Esophagus (tissue), 2 donors: ENCODE results near the gene MOV10L1. TPM values are rescaled to one million over a fixed set of nuclear protein-coding genes. Genes with fewer than 3 reads are reported as not detected.
"Not testable (repeated sequence)": the region's sequence is repeated elsewhere in the genome, so short reads cannot be mapped to it uniquely, and the experiment has no call there.

Experiments used
- H3K27ac ChIP-seq, 2 donors: one replicate each; pipeline ENCODE4 v1.5.1; 2013; ENCODE audit warnings: low read depth in 2 of 2, mild to moderate bottlenecking in 2 of 2, inconsistent platforms in 1 of 2, low read length in 1 of 2, moderate library complexity in 1 of 2
- H3K27me3 ChIP-seq, 2 donors: one replicate each; pipeline ENCODE4 v1.6.1; 2013; ENCODE audit warnings: low read length in 2 of 2, control low read depth in 1 of 2, mild to moderate bottlenecking in 1 of 2; ENCODE audit not compliant: insufficient read depth in 2 of 2, control insufficient read depth in 1 of 2
- H3K36me3 ChIP-seq, 2 donors: one replicate each; pipeline ENCODE4 v1.6.1; 2013; ENCODE audit warnings: low read length in 1 of 2; ENCODE audit not compliant: control insufficient read depth in 2 of 2, insufficient read depth in 2 of 2
- H3K4me1 ChIP-seq, 2 donors: one replicate each; pipeline ENCODE4 v1.6.1; 2013; ENCODE audit warnings: low read length in 1 of 2; ENCODE audit not compliant: control insufficient read depth in 2 of 2, insufficient read depth in 2 of 2
- H3K4me3 ChIP-seq, 2 donors: one replicate each; pipeline ENCODE4 v1.5.1; 2013; ENCODE audit warnings: low read length in 2 of 2, mild to moderate bottlenecking in 2 of 2, low read depth in 1 of 2, moderate library complexity in 1 of 2
- H3K9me3 ChIP-seq, 2 donors: one replicate each; pipeline ENCODE4 v1.6.1; 2013; ENCODE audit warnings: mild to moderate bottlenecking in 2 of 2, low read depth in 1 of 2, low read length in 1 of 2, moderate library complexity in 1 of 2; ENCODE audit not compliant: control insufficient read depth in 2 of 2, insufficient read depth in 1 of 2
- WGBS, 2 donors: extraction: QIAGEN DNeasy Blood & Tissue Kit; methylation state at CpG; one replicate each; pipeline ENCODE4 v1.1.7; 2013; 5-methylcytosine and 5-hydroxymethylcytosine counted together
- polyA plus RNA-seq, 2 donors: library from polyadenylated mRNA; stranded (reverse); fragments of 200-250 nt; gene quantifications; one replicate each; pipeline ENCODE4 v1.2.3, GENCODE V29; 2013
- donor health status: healthy with polysubstance abuse.
- donor health status: Bipolar disorder and iron deficiency.

The MOV10L1 gene
- polyA plus RNA-seq, 2 donors = 0.18 to 0.22 TPM

DNA sequence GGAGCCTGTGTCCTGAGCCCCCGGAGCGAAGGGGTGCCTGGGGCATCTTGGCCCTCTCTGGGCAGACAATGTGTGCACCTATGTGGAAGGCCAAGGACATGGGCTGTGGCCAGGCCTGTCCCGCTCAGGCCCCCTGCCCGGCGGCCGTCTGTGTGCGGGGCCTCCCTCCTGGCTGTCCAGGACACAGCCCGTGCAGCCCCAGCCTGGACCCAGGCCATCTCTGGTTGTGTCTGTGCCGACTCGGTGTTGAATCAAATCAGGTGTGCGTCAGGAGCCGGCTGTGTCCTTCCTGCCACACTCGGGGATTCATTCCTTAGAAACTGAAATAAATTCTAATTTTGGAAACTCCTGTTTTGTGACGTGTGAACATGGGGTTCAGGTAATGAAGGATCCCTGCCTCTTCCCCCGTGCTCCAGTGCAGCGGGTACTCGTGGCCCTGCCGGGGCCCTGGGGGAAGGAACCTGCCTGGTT is 109.5 kb downstream of the MOV10L1 start:
- Histone ChIP-seq H3K9me3 (peaks cover 0 to 2% of the 10 kb centered on the region in 2 donors), H3K4me3 (no peak overlapping the region), H3K36me3 (peaks cover 0 to 37% of the 10 kb centered on the region in 2 donors), H3K27ac (no peak overlapping the region), H3K27me3 (no peaks in the 10 kb centered on the region), H3K4me1 (peaks cover 7 to 14% of the 10 kb centered on the region in 2 donors)
- WGBS, 2 donors = 70 to 75% methylated on average over 18 of the region's 18 CpGs

DNA sequence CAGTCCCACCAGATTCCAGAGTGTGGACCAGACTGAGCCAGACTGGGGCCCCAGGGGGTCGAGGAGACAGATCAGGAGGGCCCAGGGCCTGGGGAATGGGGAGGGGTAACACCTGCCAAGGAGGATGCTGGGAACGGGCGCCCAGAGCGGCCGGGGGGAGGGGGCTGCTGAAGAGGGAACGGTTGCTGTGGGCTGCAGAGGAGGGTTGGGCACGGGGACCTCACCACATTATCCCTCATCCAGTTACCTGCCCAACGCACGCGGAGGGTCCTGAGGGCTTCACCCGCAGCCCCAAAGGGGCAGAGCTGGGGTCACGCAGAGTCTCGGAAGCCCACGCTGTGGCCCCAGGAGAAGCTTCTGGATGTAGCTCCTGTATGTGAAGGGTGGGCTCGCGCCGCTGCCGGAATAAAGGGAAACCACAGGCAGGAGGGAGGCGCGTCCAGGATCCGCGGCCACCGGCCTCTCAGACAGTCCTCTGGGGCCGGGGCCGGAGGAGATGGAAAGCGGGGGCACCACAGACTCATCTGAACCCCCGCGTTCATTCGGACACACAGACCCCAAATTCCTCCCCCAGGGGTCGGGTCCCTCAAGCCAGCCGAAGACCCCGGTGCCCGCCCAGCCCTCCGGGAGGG is 110.1 kb downstream of the MOV10L1 start:
- H3K4me3 ChIP-seq = peak overlapping the region; percentile 66 to 72
- peaks cover 6 to 14% of the 10 kb centered on the region in 2 donors for H3K4me1 ChIP-seq
- peak overlapping the region in 1 of 2 donors; percentile 8 for H3K27ac ChIP-seq
- peaks cover 0 to 30% of the 10 kb centered on the region in 2 donors for H3K36me3 ChIP-seq
- WGBS, 2 donors = 12 to 13% methylated on average over 31 to 34 of the region's 34 CpGs
- no peaks in the 10 kb centered on the region for H3K27me3 ChIP-seq
- peaks cover 0 to 2% of the 10 kb centered on the region in 2 donors for H3K9me3 ChIP-seq

DNA sequence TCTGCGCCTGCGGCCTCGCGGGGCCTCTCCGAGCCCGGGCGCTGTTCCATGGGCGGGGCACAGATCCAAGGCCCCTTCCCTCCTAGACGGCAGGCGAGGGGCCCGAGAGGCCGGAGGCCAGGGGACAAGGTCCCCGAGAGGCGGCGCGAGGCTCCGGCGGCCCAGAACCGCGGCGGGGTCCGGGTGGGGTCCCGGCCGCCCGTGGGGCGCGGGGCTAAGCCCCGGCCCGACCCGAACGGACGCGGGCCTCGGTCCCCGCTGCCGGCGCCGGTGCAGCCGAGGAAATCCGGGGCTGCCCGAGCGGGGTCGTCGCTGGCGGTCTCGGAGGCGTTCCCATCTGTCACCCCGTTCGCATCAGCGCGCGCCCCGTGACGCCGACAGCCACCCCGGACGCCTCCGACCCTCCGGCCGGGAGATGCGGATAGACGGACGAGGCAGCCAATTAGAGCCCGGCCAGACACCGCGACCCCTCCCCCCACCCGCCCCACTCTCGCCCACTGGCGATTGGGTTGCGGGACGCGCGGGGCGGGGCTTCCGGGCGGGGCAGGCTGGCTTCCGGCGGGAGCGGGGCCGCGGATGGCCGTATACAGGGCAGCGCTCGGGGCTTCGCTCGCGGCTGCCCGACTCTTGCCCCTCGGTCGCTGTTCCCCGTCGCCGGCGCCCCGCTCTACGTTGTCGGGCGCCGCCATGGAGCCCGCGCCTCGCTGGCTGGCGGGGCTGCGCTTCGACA is 110.8 kb downstream of the MOV10L1 start, which contains the start of gene SELENOO:
Gene SELENOO, plus strand, starts transcription at position 551 of the 730 bp plus-strand sequence. Its CDS starts 26 bp downstream, at position 577.
- Histone ChIP-seq H3K36me3 (peaks cover 0 to 28% of the 10 kb centered on the region in 2 donors), H3K4me1 (peaks cover 5 to 14% of the 10 kb centered on the region in 2 donors)

DNA sequence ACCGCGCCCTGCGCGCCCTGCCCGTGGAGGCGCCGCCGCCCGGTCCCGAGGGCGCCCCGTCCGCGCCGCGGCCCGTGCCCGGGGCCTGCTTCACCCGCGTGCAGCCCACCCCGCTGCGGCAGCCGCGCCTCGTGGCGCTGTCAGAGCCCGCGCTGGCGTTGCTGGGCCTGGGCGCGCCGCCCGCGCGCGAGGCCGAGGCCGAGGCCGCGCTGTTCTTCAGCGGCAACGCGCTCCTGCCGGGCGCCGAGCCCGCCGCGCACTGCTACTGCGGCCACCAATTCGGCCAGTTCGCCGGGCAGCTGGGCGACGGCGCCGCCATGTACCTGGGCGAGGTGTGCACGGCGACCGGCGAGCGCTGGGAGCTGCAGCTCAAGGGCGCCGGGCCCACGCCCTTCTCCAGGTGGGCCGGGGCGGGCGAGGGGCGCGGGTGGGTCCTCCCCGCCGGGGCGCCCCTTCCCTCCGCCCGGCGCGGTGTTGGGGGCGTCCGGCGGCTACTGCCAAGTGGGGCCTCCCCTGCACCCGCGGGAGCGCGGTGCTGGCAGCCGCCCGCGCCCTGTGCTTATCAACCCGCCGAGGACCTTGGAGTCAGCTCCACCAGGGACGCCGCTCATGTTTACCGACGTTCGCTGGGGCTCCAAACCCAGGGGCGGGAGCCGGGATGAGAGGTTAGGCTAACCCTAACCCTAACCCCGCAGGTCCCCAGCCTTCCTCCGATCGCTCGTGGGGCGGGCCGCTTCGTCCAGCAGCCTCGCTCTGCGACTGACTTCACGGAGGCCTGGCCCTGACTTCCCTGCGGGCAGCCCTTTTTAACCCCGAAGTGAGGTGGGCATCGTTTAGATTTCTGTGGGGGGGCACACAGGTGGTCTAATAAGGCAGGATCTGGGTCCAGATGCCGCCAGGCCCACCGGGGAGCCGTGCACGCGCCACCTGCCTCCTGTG is 111.7 kb downstream of the MOV10L1 start:
- Histone ChIP-seq H3K27ac (peak overlapping the region; percentile 81 to 89), H3K36me3 (peaks cover 0 to 25% of the 10 kb centered on the region in 2 donors), H3K4me1 (peaks cover 5 to 16% of the 10 kb centered on the region in 2 donors), H3K27me3 (no peaks in the 10 kb centered on the region), H3K4me3 (peak overlapping the region; percentile 66 to 72), H3K9me3 (peaks cover 0 to 2% of the 10 kb centered on the region in 2 donors)
- 2 to 3% methylated on average over 80 to 115 of the region's 115 CpGs for WGBS, 2 donors

More for the DNA sequence above, 110.8 kb downstream of the MOV10L1 start, which contains the start of gene SELENOO:
- peak within 1 kb of the TSS; percentile 66 to 72 for H3K4me3 ChIP-seq
- peak within 1 kb of the TSS; percentile 81 to 89 for H3K27ac ChIP-seq
- H3K27me3 ChIP-seq = no peaks in the 10 kb centered on the region
- peaks cover 0 to 2% of the 10 kb centered on the region in 2 donors for H3K9me3 ChIP-seq
- WGBS, 2 donors = 0 to 1% methylated on average over 56 to 105 of the region's 105 CpGs

DNA sequence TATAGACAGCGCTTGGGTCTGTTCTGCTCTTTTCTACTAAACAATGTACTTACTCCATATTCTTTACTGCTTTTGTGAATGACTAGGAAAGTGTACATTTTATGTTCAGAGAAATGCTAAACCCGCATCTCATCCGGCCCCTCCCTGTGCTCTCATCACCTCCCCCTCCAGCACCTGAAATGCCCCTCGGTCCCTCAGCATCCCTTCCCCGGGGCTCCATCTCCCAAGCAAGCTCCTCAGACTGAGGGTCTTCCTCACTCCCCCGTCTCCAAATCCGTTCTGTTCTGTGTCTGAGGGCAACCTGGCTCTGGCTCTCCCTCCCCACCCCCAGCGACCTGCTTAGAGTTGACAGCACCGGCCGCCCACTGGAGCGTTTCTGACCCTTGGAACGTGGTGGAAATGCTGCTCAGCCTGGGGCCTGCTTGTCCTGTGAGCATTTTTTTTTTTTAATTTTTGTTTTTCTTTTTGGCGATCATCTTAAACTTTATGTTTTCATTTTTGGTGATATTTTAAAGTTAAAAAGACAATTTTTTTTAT is 112.4 kb downstream of the MOV10L1 start:
- peaks cover 0 to 2% of the 10 kb centered on the region in 2 donors for H3K9me3 ChIP-seq
- peaks cover 5 to 16% of the 10 kb centered on the region in 2 donors for H3K4me1 ChIP-seq
- H3K4me3 ChIP-seq = peak overlapping the region; percentile 66 to 72
- no peaks in the 10 kb centered on the region for H3K27me3 ChIP-seq
- WGBS, 2 donors = 57 to 65% methylated on average over 13 of the region's 13 CpGs
- H3K27ac ChIP-seq = no peak overlapping the region
- H3K36me3 ChIP-seq = peaks cover 0 to 24% of the 10 kb centered on the region in 2 donors

DNA sequence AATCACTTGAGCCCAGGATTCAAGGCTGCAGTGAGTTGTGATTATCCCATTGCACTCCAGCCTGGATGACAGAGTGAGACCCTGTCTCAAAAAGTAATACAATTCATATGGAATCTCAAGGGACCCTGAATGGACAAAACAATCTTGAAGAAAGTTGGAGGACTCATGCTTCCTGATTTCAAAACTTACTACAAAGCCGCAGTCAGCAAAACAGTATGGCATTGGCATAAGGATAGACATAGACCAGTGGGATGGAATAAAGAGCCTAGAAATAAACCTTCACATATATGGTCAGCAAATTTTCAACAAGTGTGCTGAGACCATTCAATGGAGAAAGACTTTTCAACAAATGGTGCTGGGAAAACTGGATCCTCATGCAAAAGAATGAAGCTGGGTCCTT is 113.5 kb downstream of the MOV10L1 start:
- peaks cover 5 to 16% of the 10 kb centered on the region in 2 donors for H3K4me1 ChIP-seq
- H3K4me3 ChIP-seq = no peak overlapping the region
- H3K27ac ChIP-seq = no peak overlapping the region
- peaks cover 0 to 21% of the 10 kb centered on the region in 2 donors for H3K36me3 ChIP-seq
- no peaks in the 10 kb centered on the region for H3K27me3 ChIP-seq
- H3K9me3 ChIP-seq = no peaks in the 10 kb centered on the region
- 99 to 100% methylated on average over 1 of the region's 1 CpG for WGBS, 2 donors

DNA sequence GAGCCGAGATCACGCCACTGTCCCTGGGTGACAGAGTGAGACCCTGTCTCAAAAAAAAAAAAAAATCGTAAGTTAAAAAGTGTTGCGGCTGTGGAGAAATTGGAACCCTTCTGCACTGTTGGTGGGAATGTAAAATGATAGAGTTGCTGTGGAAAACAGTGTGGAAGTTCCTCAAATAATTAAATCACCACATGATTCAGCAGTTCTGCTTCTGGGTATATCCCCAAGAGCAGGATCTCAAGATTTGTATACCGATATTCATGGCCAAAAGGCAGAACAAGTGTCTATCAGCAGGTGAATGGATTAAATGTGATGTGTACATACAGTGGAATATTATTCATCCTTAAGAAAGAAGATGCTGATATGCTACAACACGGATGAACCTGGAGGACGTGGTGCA is 114.8 kb downstream of the MOV10L1 start:
- Histone ChIP-seq H3K27me3 (no peaks in the 10 kb centered on the region), H3K27ac (no peak overlapping the region), H3K4me3 (no peak overlapping the region), H3K4me1 (peaks cover 5 to 15% of the 10 kb centered on the region in 2 donors), H3K9me3 (no peaks in the 10 kb centered on the region), H3K36me3 (peaks cover 0 to 26% of the 10 kb centered on the region in 2 donors)
- 90 to 96% methylated on average over 7 of the region's 7 CpGs for WGBS, 2 donors

DNA sequence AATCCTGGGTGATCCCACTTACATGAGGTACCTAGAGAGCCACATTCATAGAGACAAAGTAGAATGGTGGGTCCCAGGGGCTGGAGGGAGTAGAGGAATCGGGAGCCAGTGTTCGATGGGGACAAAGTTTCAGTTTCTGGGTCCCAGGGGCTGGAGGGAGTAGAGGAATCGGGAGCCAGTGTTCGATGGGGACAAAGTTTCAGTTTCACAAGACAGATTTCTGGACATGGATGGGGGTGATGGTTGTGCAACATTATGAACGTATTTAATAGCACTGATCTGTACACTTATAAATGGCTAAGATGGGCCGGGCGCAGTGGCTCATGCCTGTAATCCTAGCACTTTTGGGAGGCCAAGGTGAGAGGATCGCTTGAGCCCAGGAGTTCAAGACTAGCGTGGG is 115.2 kb downstream of the MOV10L1 start:
- H3K4me3 ChIP-seq, H3K9me3 ChIP-seq, H3K27me3 ChIP-seq, H3K27ac ChIP-seq: not testable (repeated sequence)
- peaks cover 5 to 11% of the 10 kb centered on the region in 2 donors for H3K4me1 ChIP-seq
- H3K36me3 ChIP-seq = peaks cover 0 to 26% of the 10 kb centered on the region in 2 donors
- WGBS, 2 donors = 84 to 90% methylated on average over 9 of the region's 9 CpGs
